Lung (tissue), 12 donors: Measurements from ENCODE around the gene RSRC1. TPM values are rescaled to one million over a fixed set of nuclear protein-coding genes. Genes with fewer than 3 reads are reported as not detected.
"Not testable (repeated sequence)": the region's sequence is repeated elsewhere in the genome, so short reads cannot be mapped to it uniquely, and the experiment has no call there.

Experiments used
- ATAC-seq: fragments of 200-7000 bp; cut with Tn5 transposase; one replicate; pipeline ENCODE4 v1.9.1; 2020; ENCODE audit warnings: moderate number of reproducible peaks; ENCODE audit not compliant: insufficient read depth, low FRiP score
- DNase-seq, 3 donors: peaks; one replicate each; pipeline ENCODE4 v3.0.0-alpha.2; 2013 to 2017
- H3K27ac ChIP-seq, 2 donors: one replicate each; pipeline ENCODE4 v1.5.1; 2013; ENCODE audit warnings: mild to moderate bottlenecking in 2 of 2, moderate library complexity in 2 of 2, control low read depth in 1 of 2, inconsistent platforms in 1 of 2, low read depth in 1 of 2, low read length in 1 of 2
- H3K27me3 ChIP-seq, 3 donors: one replicate each; pipeline ENCODE4 v1.5.1; 2013; ENCODE audit warnings: low read length in 2 of 3; ENCODE audit not compliant: control insufficient read depth in 3 of 3, insufficient read depth in 3 of 3
- H3K36me3 ChIP-seq, 4 donors: one replicate each; pipeline ENCODE4 v1.5.1; 2013; ENCODE audit warnings: low read length in 4 of 4, mild to moderate bottlenecking in 1 of 4, moderate library complexity in 1 of 4; ENCODE audit not compliant: control insufficient read depth in 4 of 4, insufficient read depth in 4 of 4
- H3K4me1 ChIP-seq, 5 donors: one replicate each; pipeline ENCODE4 v1.5.1; 2013; ENCODE audit warnings: low read length in 5 of 5, mild to moderate bottlenecking in 2 of 5, moderate library complexity in 1 of 5; ENCODE audit not compliant: control insufficient read depth in 5 of 5, insufficient read depth in 5 of 5
- H3K4me3 ChIP-seq: one replicate; pipeline ENCODE4 v1.5.1; 2013; ENCODE audit warnings: mild to moderate bottlenecking, control low read depth, moderate library complexity
- H3K9ac ChIP-seq, 2 donors: one replicate each; pipeline ENCODE4 v1.5.1; 2013; ENCODE audit warnings: low read length in 2 of 2, control low read depth in 1 of 2; ENCODE audit not compliant: insufficient read depth in 1 of 2
- H3K9me3 ChIP-seq, 4 donors: one replicate each; pipeline ENCODE4 v1.5.1; 2013; ENCODE audit warnings: low read length in 3 of 4, mild to moderate bottlenecking in 1 of 4, moderate library complexity in 1 of 4; ENCODE audit not compliant: control insufficient read depth in 4 of 4, insufficient read depth in 3 of 4
- CTCF ChIP-seq: IDR thresholded peaks from 2 replicates; pipeline ENCODE4 v1.5.1; 2012; ENCODE audit warnings: mild to moderate bottlenecking; ENCODE audit errors: control extremely low read depth, extremely low read depth
- WGBS, 2 donors: extraction: QIAGEN DNeasy Blood & Tissue Kit; methylation state at CpG; one replicate each; pipeline ENCODE4 v1.1.7; 2013; 5-methylcytosine and 5-hydroxymethylcytosine counted together
- polyA plus RNA-seq, 2 donors: library from polyadenylated mRNA; stranded (reverse); fragments of 200-250 nt; gene quantifications; one replicate each; pipeline ENCODE4 v1.2.1, GENCODE V29; 2013
- total RNA-seq, 2 donors: library from RNA; depleted of rRNA in 1 of 2; stranded (reverse); fragments of >200 nt in 1 of 2; gene quantifications; one replicate each; pipeline ENCODE4 v1.2.1, GENCODE V29; 2014 to 2021
- donor health status: control.
- donor health status: control.
- donor health status: Bipolar disorder and iron deficiency.
- donor health status: healthy.
- donor health status: DM: yes; HTN: yes; CAD: no.

The RSRC1 gene
- total and polyA plus RNA-seq, 4 donors, result 9.1 to 53.5 (median 17.0) TPM

- ATAC-seq (no peak), DNase-seq (no peak)
- Histone ChIP-seq H3K4me1 (peaks cover 5 to 19% (median 7%) of the 10 kb centered on the region in 5 donors), H3K9ac (no peak overlapping the region), H3K9me3 (peaks cover 0 to 3% (median 1%) of the 10 kb centered on the region in 4 donors), H3K36me3 (peaks cover 0 to 2% (median 0%) of the 10 kb centered on the region in 4 donors), H3K4me3 (no peak overlapping the region), H3K27me3 (peaks cover 0 to 29% (median 27%) of the 10 kb centered on the region in 3 donors), H3K27ac (no peak overlapping the region)
- no peak for TF ChIP-seq CTCF
- 42 to 53% methylated on average over 2 of the region's 2 CpGs for WGBS, 2 donors
Measured at GRCh38 chr3:158111861-158112260, 2.0 kb downstream of the RSRC1 start.

- Histone ChIP-seq H3K27me3 (peaks cover 0 to 11% (median 10%) of the 10 kb centered on the region in 3 donors), H3K4me1 (peaks cover 1 to 15% (median 7%) of the 10 kb centered on the region in 5 donors)
- H3K36me3 ChIP-seq, ATAC-seq, H3K4me3 ChIP-seq, H3K9me3 ChIP-seq, H3K9ac ChIP-seq, H3K27ac ChIP-seq, DNase-seq: not testable (repeated sequence)
- 96 to 98% methylated on average over 2 of the region's 2 CpGs for WGBS, 2 donors
Measured at GRCh38 chr3:158113595-158113994, 3.7 kb downstream of the RSRC1 start.

GRCh38 chr3:158120330-158120729, 10.4 kb downstream of the RSRC1 start:
- Histone ChIP-seq H3K27me3 (no peaks in the 10 kb centered on the region), H3K9ac (no peak overlapping the region), H3K27ac (no peak overlapping the region), H3K4me3 (no peak overlapping the region), H3K9me3 (peaks cover 0 to 3% (median 0%) of the 10 kb centered on the region in 4 donors), H3K4me1 (no peaks in the 10 kb centered on the region), H3K36me3 (peaks cover 3 to 15% (median 11%) of the 10 kb centered on the region in 4 donors)
- DNase-seq (no peak), ATAC-seq (no peak)
- no peak for TF ChIP-seq CTCF

GRCh38 chr3:158121295-158121694, 11.4 kb downstream of the RSRC1 start:
- no peak for TF ChIP-seq CTCF
- DNase-seq, result no peak

GRCh38 chr3:158122721-158123120, 12.8 kb downstream of the RSRC1 start:
- not testable (repeated sequence) for DNase-seq, H3K9me3 ChIP-seq, H3K4me3 ChIP-seq, H3K9ac ChIP-seq, H3K27ac ChIP-seq, H3K4me1 ChIP-seq, ATAC-seq, H3K27me3 ChIP-seq
- 79 to 99% methylated on average over 5 of the region's 5 CpGs for WGBS, 2 donors
- peaks cover 3 to 27% (median 17%) of the 10 kb centered on the region in 4 donors for H3K36me3 ChIP-seq

More at GRCh38 chr3:158121295-158121694, 11.4 kb downstream of the RSRC1 start:
- H3K4me3 ChIP-seq, result no peak overlapping the region
- no peak overlapping the region for H3K9ac ChIP-seq
- peaks cover 3 to 22% (median 12%) of the 10 kb centered on the region in 4 donors for H3K36me3 ChIP-seq
- H3K27me3 ChIP-seq, result no peaks in the 10 kb centered on the region
- peaks cover 0 to 3% (median 0%) of the 10 kb centered on the region in 4 donors for H3K9me3 ChIP-seq
- no peaks in the 10 kb centered on the region for H3K4me1 ChIP-seq
- no peak for ATAC-seq
- H3K27ac ChIP-seq, result no peak overlapping the region
